22Rv1 (cell line): Measurements from ENCODE around the gene SLC16A8.

Experiments used
- H3K27ac ChIP-seq: fragments of 450-650 bp; 2 replicates; pipeline ENCODE4 v1.5.1; 2017
- CTCF ChIP-seq: fragments of 450-650 bp; IDR thresholded peaks from 2 replicates; pipeline ENCODE4 v1.5.1; 2017; ENCODE audit warnings: mild to moderate bottlenecking
- ZFX ChIP-seq: fragments of 450-650 bp; IDR thresholded peaks from 2 replicates; pipeline ENCODE4 v1.6.1; 2017; ENCODE audit warnings: antibody characterized with exemption, borderline replicate concordance

Gene SLC16A8

DNA sequence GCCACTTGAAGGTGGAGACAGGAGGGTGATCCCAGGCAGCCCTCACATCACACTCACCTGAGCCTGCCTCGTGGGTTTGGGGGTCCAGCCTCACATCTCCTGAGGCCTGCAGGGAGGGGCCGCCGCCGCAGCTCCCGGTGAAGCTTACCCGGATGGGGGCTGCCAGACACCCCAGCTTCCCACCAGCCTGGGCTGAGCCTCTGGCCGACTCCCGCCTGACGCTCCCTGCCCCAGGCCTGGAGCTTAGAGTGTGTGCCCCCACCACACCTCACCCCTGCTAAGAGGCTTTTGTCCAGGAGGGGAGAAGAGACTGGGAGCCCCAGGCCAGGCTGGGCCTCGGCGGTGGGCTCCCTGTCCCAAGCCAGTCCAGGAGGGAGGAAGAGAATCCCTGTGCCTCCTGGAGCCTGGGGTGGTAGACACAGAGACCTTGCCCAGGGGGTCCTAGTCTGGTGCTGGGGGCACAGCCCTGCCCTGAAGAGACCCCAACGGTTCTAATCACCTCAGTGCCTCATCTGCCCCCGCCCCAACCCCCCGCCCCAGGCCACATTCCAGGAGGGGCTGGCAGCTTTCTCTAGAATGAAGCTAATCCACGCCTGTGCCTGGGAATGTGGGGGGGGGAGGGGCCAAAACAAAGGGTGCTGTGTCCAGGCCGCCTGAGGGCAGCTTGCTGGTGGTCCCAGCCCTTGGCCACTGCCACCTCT, at the start of gene SLC16A8:
SLC16A8 (minus strand) TSS at position 254 of the 701 bp plus-strand sequence. CDS start 1,311 bp downstream, outside the sequence.
- TF ChIP-seq ZFX (no peak), CTCF (no peak)
- H3K27ac ChIP-seq: peak within 1 kb of the TSS; percentile 17; the same call in 1 of the 2 replicates

DNA sequence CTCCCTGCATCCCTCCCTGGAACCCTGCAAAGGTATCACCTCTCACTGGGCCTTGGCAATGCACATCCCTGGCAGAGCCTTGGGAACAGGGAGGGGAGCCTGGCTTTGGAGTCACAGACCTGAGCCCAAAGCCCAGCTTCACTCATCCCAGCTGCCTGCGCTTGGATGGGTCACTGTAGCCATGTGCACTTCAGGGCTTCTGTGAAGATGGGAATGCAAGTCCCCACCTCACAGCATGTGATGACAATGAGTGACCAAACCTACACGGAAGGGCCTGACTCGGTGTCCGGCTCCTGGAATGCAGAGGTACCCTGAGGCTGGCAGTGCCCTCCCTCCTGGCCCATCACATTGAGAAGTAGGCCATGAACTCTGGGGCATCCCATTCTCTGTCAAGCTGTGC, 49.3 kb upstream of the SLC16A8 start:
- H3K27ac ChIP-seq: no peak overlapping the region
- no peak for TF ChIP-seq CTCF
- TF ChIP-seq ZFX: no peak

GRCh38 chr22:38132794-38133193, 48.8 kb upstream of the SLC16A8 start:
- no peak overlapping the region for H3K27ac ChIP-seq

GRCh38 chr22:38132136-38132535, 48.2 kb upstream of the SLC16A8 start:
- TF ChIP-seq ZFX (no peak), CTCF (no peak)
- no peak overlapping the region for H3K27ac ChIP-seq

More at GRCh38 chr22:38132794-38133193, 48.8 kb upstream of the SLC16A8 start:
- TF ChIP-seq CTCF (no peak), ZFX (no peak)

GRCh38 chr22:38131399-38131798, 47.4 kb upstream of the SLC16A8 start:
- TF ChIP-seq CTCF (no peak), ZFX (no peak)
- no peak overlapping the region for H3K27ac ChIP-seq

DNA sequence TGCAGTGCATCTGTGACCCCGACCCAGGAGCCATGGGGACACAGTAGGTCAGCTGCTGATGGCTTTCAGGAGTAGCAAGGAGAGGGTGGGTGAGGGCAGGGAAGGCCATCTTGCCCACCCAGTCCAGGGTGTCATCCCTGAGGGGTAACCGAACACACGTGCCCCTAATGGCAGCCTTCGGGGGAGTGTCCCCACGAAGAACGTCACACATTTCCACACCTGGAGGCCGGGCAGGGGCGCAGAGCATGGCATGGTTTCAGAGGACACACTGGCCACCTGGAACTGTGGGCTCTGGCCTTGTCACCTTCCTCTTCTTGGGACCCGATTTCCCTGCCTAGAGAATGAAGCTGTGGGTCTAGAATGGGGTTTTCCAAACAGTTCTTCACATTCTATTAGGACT, 45.9 kb upstream of the SLC16A8 start:
- TF ChIP-seq ZFX: no peak
- no peak for TF ChIP-seq CTCF
- no peak overlapping the region for H3K27ac ChIP-seq

DNA sequence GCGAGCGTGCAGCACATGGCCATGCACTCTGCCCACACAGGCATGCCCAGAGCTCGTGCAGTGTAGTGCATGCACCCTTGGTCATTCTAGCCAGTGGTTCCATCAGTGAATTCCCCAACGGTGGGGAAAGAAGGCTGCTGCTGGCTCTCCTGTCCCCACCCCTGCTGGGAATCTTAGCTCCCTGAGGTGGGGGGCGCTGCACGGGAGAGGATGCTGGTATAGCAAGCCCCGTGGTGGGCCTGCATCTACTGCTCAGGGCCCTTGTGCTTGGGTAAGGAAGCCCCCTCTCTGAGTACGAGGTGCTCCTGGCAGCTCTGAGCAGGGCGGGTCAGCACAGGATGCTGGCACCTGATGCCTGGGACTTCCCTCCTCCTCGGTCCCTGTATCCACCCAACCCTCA, 45.0 kb upstream of the SLC16A8 start:
- H3K27ac ChIP-seq: no peak overlapping the region
- TF ChIP-seq ZFX (no peak), CTCF (no peak)
